ENCODE measurements around the gene METTL15. TPM values are rescaled to one million over a fixed set of nuclear protein-coding genes. Genes with fewer than 3 reads are reported as not detected.

METTL15 gene
- polyA plus RNA-seq, 1 donor, result 22.2 TPM

Other genes with a start within 250 kb of the METTL15 start
- 17.8 TPM for gene KIF18A, start 232 bp upstream of the METTL15 start, polyA plus RNA-seq (ENCODE audit: insufficient read length)

Measured in left kidney (tissue), 1 donor.